ENCODE measurements around the gene ARPP21.

- TF ChIP-seq CTCF (IDR thresholded peaks at IDR 0.05 in 4 of 5, conservative IDR thresholded peaks at IDR 0.05 in 1 of 5) = no peak
- TF ChIP-seq POLR2A (IDR thresholded peaks at IDR 0.05) = no peak
Observed at GRCh38 chr3:35781558-35781957, 142.2 kb downstream of the ARPP21 start.

Measured in gastrocnemius medialis (tissue), 4 donors.